OCI-M2 (cell line): Measurements from ENCODE around the gene S100P.
"Not testable (repeated sequence)": the region's sequence is repeated elsewhere in the genome, so short reads cannot be mapped to it uniquely, and the experiment has no call there.

Source experiments
- DNase-seq: peaks from one replicate; lab custom pipeline; 2025; ENCODE audit not compliant: unreplicated experiment; lab: John Stamatoyannopoulos, UW

S100P gene

DNA sequence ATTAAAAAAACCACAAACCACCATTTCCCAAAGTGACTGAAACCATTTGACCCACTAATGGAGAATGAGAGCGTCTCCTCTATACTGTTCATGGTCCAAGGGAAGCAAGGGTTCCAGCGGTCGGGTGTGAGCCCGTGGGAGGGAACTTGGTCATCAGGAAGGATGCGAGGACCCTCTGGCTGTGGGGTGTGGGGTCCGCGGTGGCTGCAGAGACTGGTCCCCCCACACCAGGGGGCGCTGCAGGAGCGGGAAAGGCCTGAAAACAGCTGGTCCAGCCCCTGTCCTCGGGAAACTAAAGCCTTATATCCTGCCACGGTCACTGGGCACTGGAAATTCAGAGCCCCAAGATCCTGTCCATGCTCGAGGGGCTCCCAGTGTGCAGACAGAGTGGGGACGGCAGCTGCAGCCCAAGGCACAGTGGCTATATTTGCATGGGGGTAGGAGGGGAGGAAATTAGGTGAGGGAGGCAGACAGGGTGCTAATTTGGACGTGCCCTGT lies 26.6 kb downstream of the S100P start:
- DNase-seq = no peak

DNA sequence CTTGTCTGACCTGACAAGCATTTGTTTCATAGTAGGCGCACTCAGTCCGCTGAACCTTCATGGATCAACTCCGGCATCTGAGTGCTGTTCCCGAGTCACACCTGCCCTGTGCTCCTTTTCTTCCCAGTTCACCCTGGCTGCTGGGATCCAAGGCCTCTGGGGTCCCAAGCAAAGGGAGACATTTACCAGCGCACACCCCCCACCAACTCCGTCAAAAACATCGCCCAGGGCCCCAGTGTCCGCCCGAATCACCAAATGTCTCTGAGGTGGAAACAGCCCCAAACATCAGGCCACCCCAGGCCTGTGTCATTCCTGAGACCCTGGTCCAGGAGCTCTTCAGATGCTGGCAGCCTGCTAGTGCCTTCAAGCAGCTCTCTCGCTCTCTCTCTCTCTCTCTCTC lies 27.4 kb downstream of the S100P start:
- no peak for DNase-seq

DNA sequence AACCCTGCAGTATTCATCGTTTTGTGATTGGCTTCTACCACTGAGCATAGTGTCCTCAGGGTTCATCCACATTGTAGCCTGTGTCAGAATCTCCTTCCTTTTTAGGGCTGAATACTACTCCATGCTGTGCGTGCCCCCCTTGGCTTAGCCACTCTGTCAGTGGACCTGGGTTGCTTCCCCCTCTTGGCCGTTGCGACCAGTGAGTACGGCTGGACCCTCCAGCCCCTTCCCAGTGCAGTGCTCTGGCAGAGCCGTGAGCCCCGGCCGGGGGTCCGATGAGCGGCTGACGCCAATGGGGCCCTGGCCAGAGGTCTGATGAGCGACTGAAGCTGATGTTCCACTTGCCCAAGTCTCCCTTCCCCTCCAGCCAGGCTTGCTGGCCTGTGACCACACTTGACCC lies 29.2 kb downstream of the S100P start:
- no peak for DNase-seq

DNA sequence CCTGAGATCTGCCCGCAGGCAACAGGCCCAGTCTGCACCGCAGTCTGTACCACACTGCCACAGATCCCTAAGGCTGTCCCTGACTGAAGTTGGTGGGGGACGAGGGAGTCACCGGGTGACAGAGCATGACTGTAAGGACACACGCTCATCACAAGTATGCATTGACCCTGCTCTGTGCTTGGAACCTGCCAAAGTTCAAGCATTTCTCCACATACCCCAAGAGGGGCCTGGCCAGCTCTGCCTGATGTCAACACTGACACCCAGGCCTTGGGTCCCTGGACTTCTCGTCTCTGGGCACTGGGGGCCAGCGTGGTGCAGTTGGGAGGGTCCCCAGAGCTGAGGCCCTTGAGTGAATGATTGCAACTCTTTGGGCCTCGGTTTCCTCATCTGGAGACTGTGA lies 30.2 kb downstream of the S100P start:
- no peak for DNase-seq

DNA sequence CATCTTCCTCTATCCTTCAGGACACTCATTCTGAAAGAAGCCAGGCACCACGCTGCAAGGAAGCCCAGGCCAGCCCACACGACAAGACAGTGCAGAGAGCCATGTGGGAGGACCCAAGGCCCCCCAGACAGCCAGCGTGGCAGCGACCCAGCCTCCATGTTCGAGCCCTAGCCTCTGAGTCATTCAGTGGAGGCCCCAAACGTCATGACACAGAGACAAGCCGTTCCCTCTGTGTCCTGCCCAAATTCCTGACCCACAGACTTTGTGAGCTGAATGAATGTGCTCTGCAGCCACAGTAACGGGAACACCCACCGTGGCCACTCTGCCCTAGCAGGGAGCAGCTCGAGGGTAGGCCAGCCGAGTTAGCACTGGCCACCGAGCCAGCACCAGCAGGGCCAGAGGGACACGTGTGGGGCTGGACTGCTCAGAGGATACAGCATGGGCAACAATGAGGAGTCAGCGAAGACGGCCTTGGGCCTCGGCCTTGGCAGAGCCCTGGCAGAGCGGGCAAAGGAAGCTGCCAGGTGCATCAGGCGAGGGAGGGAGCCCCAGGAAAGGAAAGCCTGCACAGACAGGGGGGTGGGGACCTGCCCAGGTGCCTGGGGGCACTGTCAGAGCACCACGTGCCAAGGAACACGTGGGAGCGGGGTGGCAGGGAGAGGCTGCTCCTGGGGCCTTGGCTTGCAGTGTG lies 30.9 kb downstream of the S100P start:
- DNase-seq = no peak

DNA sequence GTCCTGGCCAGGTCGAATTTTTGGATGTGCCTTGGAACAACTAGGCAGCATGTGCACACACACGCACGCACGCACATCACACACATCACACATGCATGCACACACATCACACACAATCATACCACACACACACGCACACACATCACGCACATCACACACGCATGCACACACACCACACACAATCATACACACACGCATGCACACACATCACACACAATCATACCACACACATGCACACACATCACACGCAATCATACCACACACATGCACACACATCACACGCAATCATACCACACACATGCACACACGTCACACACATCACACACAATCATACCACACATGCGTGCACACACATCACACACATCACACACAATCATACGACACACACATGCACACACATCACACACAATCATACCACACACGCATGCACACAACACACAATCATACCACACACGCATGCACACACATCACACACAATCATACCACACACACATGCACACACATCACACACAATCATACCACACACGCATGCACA lies 31.8 kb downstream of the S100P start:
- DNase-seq = not testable (repeated sequence)

DNA sequence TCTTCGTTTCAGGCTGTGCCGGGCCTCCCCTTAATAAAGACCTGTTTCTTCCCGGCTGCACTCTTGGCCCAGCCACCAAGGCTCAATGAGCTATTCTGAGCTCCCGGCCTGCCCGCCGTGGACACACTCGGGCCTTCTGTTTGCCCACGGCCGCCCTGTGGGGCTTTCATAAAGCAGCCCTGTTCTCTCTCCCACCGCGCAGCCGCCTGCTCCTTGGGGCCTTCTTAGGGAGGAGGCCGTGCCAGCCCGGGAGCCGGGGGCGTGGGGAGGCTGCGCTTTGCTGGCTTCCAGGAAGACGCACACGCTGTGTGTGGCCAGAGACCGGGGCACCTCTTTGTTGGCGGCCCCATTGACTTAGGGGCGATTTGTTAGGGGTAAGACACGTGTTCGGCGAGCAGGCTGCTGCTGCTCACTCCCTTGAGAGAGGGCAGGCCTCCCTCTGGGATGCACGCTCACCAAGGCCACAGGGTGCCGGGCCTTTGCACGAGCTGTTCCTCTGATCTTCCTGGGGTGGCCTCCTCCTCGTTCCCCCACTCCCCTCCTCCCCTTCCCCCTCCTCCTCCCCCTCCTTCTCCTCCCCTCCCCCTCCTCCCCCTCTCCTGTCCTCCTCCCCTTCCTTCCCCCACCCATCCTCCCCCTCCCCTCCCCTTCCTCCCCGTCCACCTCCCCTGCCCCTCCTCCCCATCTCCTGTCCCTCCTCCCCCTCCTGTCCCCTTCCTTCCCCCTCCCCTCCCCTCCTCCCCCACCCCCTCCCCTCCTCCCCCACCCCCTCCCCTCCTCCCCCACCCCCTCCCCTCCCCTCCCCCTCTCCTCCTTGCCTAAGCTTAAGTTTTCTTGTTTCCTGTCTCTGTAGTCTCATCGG lies 33.6 kb downstream of the S100P start:
- DNase-seq = no peak

DNA sequence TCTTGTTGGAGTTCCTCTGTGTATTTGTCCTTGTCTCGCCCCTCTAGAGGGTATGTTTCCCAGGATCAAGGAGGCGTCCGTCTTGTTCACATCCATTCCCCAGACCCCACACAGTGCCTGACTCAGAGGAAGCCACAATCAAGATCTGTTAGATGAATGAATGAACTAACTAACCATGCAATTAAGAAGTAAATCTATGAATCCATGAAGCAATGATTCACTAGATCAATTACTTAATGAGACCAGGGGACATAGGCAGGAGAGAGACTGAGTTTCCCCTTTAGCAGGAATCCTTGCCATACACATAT lies 34.2 kb downstream of the S100P start:
- no peak for DNase-seq

DNA sequence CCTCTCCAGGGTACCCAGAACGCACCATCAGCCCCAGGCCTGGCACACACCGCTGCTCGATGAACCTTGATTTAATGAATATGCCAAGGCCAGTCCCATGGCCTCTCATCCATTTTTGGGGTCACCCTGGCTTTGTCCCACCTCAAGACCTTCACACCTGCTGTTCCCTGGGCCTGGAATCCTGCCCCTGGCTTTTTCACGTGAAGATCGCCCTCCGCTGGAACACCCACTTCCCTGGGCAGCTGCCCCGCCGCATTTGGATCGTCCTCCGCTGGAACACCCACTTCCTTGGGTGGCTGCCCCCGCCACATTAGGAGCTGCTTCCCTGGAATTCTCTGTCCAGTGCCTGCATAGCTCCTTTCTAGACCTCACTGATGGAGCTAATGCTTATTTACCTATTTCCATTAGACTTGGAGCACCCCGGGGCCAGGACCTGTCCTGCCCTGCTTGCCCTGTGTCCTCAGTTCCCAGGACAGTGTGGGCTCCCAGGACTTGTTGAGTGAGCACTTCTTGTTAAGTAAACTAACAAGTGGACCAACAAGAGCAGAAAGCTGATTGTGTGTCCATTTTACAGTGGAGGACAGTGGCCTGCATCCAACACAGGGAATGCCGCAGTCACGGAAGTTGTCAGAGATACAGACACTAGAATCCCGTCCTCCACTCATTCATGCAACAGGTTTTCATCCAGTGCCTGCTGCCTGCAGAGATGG lies 34.8 kb downstream of the S100P start:
- DNase-seq = no peak

DNA sequence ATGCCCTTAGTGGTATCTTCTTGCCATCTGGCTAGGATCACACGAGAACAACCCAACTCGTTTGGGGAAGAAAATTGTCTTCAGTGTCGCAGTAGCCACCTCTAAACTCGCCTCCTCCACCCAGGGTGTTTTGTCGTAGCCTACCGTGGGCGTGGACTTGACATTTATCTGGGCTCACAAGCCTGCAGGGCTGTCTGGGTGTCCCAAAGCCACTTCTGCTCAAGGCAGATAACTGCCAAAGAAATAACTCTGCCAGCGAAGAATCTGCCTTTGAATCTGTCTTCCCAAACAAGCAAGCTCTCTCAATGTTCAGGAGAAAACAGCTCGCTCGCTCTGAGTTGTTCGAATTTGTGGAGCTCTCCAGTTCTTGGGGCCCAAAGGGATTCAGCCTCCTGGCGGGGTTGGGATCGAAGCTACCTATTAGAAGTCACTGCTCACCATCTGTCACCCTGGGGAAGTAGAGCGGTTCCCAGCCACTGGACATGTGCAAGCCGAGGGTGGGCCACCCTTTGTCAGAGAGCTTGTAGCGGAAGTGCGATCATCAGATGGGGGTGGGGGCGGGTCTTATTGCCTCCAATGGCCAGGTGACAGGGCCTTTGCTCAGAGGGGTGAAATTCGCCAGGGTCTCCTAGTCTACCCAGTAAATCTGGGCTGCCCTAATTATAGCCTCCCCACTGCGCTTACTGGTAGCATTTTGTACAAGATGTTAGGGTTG lies 37.1 kb downstream of the S100P start:
- peak; percentile 77 for DNase-seq

DNA sequence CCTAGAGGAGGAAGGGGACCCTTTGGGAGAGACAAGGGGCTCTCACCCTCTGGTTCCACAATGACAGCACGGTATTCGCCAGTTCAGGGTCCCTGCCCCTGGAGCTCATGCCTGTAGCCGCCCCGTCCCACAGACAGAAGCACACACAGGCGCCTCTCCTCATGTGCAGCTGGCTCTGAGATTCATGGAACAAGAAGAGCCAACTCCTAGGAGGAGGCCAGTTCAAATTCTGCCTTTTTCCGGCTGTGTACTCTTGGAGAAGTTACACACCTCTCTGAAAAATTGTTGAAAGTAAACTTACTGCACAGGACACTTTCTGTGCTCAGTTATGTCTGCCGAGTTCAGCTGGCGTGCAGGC lies 37.6 kb downstream of the S100P start:
- DNase-seq = no peak

DNA sequence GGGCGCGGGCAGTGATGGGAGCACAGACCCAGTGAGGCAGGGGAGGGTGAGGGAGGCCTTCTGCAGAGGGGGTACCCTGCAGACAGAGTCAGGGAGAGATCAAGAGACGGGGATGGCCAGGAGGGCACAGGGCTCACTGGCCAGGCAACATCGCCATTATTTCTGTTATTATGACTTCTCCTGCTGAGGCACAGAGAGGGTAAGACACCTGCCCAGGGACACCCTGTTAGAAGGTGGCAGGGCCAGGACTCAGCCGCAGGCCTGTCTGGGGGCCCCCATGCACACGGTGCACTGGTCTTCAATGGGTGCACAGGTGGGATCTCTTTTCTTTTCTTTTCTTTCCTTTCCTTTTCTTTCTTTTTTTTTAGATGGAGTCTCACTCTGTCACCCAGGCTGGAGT lies 38.1 kb downstream of the S100P start:
- no peak for DNase-seq

DNA sequence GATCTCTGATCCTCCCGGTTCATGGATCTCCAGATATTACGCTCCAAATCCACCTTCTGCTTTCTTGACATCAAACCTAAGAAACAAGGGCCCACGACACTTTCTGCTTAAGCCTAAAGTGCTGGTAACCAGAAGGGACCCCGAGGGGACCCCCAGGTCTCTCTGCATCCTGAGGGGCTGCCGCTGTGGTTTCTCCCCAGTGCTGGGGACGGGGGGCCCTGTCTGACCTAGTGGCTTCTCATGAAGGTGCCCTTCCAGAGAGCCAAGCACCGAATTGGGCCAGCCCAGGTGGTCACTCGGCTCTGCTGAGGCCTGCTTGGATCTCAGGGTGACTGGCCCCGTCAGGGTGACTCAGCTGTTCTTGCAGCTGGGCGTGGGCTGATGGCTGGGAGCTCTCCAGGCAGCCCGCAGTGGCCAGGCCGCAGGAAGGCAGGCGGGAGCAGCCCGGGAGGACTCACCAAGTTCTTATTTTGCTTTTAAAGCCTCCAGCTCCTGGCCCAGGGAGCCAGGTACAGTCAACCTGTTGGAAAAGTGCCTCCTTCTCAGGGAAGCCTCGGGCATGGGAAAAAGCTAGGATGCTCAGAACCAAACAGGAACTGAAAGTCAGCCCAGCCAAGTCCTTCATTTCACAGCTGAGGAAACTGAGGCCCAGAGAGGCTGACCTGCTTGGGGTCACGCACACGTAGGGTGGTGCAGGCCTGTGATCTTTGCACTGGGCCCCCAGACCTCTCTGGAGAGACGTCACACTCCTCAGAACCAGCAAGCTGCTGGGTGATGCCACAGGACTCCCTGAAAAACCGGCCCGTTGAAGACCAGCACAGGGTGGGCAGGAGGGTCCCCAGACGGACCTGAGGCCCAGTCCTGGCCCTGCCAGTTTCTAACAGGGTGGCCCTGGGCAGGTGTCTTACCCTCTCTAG lies 39.0 kb downstream of the S100P start:
- no peak for DNase-seq

DNA sequence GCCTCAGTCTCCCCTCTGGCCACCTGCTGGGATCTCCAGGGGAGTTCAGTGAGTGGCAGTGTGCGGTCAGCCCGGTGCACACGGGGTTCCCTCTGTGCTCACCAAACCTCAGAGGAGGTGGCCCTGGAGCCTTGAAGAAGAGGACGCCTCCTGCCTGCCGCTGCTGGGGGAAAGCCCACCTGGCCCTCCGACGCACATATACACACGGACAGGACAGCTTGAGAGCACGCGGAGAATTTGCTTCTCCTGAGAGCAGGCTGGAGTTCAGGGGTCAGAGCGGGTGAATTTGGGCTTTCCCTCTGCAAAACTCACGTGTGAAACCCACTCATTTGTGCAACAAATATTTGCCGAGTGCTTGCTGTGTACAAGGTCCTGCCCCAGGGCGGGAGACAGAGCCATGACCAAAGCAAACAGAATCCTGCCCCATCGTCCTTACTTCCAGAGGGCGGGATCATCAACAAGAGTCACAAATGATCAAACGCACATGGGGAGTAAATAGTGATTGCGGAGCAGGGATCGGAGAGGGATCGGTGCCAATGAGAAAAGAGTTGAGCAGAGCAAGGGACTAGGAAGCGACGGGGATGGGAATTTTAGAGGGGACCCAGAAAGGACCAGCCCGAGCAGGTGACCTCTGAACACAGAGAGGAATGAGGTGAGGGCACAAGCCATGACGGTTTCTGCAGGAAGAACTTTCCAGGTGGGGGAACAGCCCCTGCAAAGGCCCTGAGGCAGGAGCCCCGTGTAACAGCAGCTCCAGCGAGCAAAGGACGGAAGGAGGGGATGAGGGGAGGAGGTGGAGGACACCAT lies 39.9 kb downstream of the S100P start:
- no peak for DNase-seq

DNA sequence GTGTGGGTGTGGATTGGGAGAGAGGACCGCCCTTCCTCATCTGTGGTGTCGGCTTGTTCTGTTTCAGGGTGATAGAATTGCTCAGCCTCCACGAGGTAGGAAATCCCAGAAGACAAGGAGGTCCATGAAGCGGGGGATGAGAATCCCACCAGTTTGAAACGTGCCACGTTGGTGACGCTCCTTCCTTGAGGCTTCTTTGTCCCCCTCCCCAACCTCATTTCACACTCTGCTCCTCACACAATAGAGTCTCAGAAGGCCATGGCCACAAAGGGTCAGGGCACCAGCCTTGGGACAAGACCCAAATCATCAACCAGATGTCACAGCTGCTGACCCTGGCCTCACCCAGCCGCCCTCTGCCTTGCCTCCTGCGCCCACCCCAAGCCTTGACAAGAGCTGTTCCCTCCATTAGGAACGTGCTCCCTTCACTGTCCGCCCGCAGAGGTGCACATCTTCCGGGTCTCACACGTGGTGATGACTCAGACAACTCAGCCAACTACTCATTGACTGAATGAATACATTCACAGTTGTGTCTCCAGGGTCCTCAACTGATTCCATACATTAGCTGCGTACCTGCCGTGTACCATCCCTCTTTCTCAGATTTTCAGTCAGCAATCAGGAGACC lies 40.6 kb downstream of the S100P start:
- DNase-seq = no peak

DNA sequence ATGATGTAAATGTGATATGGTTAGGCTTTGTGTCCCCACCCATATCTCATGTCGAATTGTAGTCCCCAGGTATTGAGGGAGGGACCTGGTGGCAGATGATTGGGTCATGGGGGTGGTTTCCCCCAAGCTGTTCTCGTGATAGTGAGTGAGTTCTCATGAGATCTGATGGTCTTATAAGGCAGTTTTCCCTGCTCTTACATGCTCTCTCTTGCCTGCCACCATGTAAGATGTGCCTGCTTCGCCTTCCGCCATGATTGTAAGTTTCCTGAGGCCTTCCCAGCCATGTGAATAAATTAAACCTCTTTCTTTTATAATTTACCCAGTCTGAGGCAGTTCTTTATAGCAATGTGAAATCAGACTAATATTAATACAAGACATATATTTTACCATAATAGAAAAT lies 46.2 kb downstream of the S100P start:
- no peak for DNase-seq

DNA sequence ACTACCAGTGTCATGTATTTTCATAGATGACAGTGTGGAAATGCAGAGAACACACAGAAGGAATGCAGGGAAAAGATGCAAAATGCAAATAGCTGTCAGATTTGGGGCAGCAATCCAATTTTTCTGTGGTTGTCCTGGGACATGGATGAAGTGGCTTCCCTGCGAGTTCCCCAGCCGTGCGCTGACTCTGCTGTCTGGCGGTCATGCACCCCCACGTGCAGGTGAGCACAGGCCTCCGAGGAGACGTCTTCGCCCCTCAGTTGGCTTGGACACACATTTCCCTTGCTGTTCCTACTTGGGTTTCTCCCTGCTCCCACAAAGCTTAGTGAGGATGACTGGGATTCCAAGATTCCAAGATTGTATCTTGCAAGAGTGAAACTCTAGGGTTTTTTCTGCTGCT lies 46.7 kb downstream of the S100P start:
- DNase-seq = no peak

DNA sequence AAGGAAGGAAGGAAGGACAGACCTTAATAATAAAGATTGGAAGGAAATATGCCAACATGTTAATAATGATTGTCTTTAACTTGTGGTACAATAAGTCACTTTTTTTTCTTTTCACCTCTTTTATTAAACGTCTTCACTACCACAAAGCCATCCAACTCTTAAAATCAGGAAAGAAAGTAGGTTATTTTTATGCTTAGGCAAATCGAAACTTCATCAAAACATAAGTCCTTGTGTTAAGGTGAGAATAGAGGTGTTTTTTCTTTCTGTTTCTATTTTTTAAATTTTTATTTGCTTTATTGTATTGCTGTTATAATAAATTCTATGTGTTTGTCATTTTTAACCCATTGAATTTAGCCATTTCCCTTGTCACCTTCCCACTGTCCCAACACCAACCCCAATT lies 48.8 kb downstream of the S100P start:
- no peak for DNase-seq

DNA sequence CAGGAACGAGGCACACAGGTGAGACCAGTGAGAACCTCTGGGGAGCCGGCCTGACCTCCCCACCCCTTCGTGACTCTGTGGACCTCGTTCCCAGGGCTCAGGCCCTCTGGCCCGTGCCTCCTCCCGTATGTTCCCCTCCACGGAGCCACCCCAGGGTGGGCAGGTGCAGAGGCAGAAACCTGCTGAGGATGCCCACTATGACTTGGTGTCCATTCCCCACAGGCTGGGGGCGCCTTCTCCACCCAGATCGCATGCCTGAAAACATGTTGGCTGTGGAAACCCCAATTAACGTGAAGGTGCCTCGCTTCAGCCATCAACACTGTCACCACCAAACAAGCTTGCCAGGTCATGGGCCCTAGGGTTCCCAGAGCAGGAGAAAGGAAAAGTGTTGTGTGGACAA lies 49.3 kb downstream of the S100P start:
- DNase-seq = no peak
